Kidney capillary endothelial cell (primary cell): Measurements from ENCODE around the gene TMPRSS9.
"Not testable (repeated sequence)": the region's sequence is repeated elsewhere in the genome, so short reads cannot be mapped to it uniquely, and the experiment has no call there.

Experiments used
- DNase-seq: peaks from one replicate; pipeline ENCODE4 v3.0.0-alpha.2; 2018; ENCODE audit warnings: low spot score

The TMPRSS9 gene

GRCh38 chr19:2392366-2392765 lies 32.3 kb downstream of the TMPRSS9 start:
- DNase-seq: no peak

DNA sequence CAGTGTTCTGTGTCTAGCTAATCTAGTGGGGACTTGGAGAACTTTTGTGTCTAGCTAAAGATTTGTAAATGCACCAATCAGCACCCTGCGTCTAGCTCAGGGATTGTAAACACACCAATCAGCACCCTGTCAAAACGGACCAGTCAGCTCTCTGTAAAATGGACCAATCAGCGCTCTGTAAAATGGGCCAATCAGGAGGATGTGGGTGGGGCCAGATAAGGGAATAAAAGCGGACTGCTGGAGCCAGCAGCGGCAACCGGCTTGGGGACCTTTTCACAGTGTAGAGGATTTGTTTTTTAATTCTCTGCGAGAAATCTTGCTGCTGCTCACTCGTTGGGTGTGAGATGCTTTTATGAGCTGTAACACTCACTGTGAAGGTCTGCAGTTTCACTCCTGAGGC lies 32.8 kb downstream of the TMPRSS9 start:
- not testable (repeated sequence) for DNase-seq

DNA sequence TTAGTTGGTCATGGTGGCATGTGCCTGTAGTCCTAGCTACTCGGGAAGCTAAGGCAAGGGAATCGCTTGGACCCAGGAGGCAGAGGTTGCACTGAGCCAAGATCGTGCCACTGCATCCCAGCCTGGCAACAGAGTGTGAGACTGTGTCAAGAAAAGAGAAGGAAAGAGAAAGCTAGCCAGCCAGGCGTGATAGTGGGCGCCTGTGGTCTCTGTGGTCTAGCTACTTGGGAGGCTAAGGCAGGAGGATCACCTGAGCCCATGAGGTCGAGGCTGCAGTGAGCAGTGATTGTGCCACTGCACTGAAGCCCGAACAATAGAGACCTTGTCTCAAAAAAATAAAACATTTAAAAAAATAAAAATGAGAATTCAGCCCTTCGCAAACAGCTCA lies 34.0 kb downstream of the TMPRSS9 start:
- no peak for DNase-seq

DNA sequence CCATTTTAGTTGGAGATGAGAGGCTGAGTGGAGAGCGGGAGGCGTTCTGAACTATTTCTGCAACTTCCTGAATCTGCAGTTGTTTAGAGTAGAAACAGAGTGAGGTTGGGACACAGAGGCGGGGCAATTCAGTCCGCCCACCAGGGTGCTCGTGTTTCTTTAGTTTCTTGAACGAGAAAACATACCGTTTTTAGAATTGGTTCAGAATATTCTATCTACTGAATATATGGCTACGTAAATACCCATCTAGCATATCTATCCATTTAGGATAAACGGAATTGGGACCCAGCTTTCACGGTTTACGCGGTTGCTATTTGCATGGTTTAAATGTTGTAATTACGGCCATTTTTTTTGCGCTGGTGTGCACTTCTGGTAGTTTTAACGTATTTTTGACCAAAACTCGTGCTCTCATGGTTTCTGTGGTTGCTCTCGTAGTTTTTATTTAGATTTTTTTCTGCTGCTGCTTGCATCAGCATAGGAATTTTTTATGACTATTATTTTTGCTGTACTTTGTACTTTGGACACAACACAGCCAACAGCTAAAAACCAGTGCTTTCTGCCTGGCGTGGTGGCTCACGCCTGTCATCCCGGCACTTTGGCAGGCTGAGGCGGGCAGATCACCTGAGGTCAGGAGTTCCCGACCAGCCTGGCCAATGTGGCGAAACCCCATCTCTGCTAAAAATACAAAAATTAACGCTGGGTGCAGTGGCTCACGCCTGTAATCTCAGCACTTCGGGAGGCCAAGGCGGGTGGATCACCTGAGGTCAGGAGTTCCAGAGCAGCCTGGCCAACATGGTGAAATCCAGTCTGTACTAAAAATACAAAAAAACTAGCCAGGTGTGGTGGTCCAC lies 34.6 kb downstream of the TMPRSS9 start:
- DNase-seq: no peak

- DNase-seq: not testable (repeated sequence)
Observed at GRCh38 chr19:2395293-2395829, 35.3 kb downstream of the TMPRSS9 start.

- DNase-seq: not testable (repeated sequence)
Observed at GRCh38 chr19:2397173-2397572, 37.1 kb downstream of the TMPRSS9 start.

DNA sequence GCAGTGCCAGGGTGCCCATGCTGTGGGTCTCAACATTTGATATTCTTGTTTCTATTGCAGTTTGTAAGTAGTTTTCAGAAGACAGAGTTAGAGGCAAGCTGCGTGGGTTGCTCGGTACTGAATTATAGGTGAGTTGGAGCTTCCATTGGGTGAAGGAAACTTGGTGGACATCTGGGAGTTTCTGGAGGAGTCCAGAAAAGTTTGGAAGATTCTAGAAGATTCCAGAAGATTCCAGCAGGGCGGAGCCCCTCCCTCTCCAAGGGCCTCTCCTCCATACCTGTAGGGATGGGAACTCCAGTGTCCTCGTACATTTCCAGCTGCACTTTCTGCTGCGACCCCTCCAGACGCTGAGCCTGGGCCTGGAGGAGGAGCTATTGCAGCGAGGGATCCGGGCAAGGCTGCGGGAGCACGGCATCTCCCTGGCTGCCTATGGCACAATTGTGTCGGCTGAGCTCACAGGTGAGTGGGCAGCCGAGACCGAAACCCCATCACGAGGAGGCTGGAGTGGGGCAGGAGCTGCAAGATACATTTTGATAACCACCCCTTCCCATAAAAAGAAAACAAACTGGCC lies 38.8 kb downstream of the TMPRSS9 start:
- no peak for DNase-seq

DNA sequence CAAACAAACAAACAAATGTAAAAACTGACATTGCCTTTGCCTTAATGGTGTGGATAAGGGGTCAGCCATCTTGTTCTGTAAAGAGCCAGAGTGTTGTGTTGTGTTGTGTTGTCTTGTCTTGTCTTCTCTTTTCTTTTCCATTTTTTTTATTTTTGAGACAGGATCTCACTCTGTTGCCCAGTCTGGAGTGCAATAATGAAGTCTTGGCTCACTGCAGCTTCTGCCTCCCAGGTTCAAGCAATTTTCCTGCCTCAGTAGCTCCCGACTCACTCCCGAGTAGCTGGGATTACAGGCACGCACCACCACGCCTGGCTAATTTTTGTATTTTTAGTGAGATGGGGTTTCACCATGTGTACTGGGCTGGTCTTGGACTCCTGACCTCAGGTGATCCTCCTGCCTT lies 39.5 kb downstream of the TMPRSS9 start:
- no peak for DNase-seq

DNA sequence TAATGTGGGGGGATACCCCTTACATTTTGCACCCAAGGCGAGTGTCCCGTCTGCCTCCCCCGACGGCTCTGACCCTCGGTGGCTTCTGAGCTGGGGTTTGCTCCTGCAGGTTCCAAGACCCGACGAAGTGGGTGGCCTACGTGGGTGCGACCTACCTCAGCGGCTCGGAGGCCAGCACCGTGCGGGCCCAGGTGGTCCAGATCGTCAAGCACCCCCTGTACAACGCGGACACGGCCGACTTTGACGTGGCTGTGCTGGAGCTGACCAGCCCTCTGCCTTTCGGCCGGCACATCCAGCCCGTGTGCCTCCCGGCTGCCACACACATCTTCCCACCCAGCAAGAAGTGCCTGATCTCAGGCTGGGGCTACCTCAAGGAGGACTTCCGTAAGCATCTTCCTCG lies 48.2 kb downstream of the TMPRSS9 start:
- no peak for DNase-seq

- no peak for DNase-seq
Observed at GRCh38 chr19:2409352-2409912, 49.4 kb downstream of the TMPRSS9 start.

DNA sequence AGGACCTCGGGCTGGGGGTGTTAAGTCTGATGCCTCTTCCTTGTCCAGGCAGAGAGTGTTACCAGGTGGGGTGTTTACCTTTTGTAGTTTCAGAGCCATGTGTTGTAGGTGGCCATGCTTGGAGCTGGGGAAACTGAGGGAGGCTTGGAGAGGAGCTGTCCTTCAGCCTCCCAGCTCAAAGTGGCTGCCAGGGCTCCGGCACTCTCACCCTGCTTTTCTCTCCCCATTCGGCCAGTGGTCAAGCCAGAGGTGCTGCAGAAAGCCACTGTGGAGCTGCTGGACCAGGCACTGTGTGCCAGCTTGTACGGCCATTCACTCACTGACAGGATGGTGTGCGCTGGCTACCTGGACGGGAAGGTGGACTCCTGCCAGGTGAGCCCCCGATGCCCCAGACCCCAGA lies 50.0 kb downstream of the TMPRSS9 start:
- no peak for DNase-seq

DNA sequence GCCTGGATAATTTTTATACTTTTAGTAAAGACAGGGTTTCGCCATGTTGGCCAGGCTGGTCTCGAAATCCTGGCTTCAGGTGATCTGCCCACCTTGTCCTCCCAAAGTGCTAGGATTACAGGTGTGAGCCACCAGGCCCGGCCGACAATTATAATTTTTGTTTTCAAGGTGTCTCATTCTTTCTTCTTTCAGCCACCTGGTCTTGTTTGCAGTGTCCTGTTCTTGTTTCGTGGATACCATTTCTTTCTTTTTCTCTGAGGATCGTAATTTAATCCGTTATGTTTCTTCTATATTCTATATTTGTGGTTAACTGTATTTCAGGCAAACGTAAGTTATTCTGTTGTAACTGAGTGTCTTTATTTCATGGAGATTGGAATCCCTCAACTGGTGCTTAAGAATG lies 51.6 kb downstream of the TMPRSS9 start:
- DNase-seq: no peak

DNA sequence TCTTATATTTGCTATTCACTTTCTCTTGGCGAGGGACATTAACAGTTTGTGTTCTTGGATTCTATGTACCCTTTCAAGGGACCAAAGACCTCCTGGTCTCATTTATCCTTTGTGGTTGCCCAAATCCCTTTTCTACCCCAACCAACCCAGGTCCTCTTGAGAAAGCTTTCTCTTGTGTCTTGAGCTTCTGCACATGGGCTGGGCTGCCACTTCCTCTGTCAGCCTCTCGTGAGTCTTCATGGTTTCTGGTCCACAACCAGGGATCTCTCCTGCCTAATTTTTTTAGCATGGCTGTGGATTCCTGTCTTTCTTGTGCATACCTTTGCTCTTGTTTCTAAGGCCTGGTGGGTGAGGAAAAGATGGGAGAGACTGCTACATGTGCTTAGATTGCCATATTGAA lies 52.4 kb downstream of the TMPRSS9 start:
- DNase-seq: no peak

- no peak for DNase-seq
Observed at GRCh38 chr19:2413159-2413558, 53.1 kb downstream of the TMPRSS9 start.

- no peak for DNase-seq
Observed at GRCh38 chr19:2413629-2414028, 53.6 kb downstream of the TMPRSS9 start.

DNA sequence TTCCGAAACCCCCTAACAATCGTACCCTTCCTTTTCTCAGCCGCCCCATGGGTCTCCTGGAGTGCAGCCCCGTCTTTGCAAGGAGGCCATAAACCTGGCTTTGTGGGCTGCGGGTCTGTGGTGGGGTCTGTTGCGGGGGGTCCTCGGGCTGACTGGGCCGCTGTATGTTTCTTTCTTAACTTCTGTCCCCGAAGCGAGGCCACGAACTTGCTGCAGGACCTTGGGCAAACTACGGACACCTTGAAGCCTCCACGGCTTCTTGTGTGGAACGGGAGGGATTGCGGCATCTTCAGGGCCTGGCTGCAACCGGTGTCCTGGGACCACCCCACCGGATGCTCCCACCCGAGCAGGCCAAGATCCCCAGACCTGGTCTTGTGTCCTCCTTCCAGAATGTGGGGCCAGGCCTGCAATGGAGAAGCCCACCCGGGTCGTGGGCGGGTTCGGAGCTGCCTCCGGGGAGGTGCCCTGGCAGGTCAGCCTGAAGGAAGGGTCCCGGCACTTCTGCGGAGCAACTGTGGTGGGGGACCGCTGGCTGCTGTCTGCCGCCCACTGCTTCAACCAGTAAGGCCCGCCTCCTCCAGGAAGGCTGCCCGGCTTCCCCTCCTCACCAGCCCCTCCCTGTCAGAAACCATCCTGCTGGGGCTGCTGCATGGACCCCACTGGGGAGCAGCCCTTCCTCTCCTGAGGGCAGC lies 55.4 kb downstream of the TMPRSS9 start:
- no peak for DNase-seq

DNA sequence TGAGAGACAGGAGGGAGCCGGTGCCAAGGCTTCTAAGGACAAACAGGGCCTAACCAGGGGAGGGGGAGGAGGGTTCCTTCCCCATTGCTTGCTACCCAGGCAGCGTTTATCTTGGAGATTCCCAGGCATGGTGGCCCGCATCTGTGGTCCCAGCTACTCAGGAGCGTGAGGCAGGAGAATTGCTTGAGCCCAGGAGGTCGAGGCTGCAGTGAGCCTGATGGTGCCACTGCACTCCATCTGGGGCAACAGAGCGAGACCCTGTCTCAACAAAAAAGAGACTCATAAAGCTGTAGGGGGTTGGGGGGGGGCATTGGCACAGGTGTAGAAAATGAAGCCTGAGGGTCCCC lies 55.9 kb downstream of the TMPRSS9 start:
- DNase-seq: no peak

GRCh38 chr19:2416321-2417097 lies 56.4 kb downstream of the TMPRSS9 start:
- no peak for DNase-seq

DNA sequence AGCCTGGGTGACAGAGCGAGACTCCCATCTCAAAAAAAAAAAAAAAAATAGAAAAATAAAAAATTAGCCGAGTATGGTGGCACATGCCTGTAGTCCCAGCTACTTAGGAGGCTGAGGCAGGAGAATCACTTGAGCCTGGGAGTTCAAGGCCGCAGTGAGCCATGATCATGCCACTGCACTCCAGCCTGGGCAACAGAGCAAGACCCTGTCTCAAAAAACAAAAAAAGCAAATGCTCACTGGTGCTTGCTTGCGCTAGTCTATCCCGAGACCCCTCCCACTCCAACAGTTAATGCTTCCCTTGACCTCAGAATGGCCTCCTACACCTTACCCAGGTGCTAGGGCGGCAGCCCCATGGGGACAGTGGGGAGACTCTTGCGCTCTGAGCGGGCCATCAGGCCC lies 57.4 kb downstream of the TMPRSS9 start:
- DNase-seq: not testable (repeated sequence)

DNA sequence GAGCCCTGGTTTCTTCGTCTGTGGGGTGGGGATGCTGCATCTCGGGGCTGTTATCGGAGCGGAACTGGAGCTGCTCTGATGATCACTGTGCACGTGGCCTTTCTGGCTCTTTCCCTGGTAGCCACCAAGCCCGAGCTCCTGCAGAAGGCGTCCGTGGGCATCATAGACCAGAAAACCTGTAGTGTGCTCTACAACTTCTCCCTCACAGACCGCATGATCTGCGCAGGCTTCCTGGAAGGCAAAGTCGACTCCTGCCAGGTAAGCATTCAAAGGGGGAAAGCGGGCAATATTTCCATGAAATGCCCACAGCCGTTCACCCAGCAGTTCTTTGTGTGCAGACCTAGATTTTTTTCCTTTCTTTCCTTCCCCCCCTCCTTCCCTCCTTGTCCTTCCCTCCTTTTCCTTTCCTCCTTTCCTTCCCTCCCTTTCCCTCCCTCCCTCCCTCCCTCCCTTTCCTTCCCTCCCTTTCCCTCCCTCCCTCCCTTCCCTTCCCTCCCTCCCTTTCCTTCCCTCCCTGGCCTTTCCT lies 57.9 kb downstream of the TMPRSS9 start:
- DNase-seq: no peak

DNA sequence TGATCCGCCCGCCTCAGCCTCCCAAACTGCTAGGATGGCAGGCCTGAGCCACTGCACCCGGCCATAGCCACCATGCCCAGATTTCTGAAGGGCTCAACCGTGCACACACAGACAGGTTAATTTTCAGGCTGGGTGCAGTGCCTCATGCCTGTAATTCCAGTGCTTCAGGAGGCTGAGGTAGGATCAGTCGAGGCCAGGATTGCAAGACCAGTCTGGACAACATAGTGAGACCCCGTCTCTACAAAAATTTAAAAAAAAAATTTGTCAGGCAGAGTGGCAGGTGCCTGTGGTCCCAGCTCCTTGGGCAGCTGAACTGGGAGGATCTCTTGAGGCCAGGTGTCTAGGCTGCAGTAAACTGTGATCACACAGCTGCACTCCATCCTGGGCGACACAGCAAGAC lies 59.7 kb downstream of the TMPRSS9 start:
- no peak for DNase-seq

DNA sequence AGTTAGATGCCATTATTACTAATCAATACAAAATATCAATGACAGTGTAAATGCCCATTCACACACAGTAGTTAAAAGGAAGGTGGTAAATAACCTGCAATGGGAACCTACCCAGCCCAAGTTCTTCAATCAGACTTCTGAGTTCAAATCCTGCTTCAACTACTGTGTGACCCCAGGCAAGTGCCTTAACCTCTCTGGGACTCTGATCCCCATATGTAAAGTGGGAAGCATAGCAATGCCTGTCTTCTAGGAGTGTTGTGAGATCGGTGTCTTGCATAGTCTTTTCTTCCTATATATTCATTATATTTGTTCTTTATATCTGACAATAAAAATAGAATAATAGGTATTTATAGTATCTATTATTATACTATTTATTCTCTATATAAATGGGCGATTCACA lies 60.4 kb downstream of the TMPRSS9 start:
- no peak for DNase-seq
